HG02884 (cell line): ENCODE results near the gene DIRAS3.
A peak's percentile ranks its signal among the peaks of the same experiment; 100 is the strongest.
"Not testable (repeated sequence)": the region's sequence is repeated elsewhere in the genome, so short reads cannot be mapped to it uniquely, and the experiment has no call there.

Experiments
- ATAC-seq: cut with Tn5 transposase; IDR thresholded peaks from one replicate; pipeline ENCODE4 v1.9.1; 2021; ENCODE audit warnings: mild to moderate bottlenecking, moderate library complexity; ENCODE audit not compliant: unreplicated experiment

DIRAS3 gene, protein sequence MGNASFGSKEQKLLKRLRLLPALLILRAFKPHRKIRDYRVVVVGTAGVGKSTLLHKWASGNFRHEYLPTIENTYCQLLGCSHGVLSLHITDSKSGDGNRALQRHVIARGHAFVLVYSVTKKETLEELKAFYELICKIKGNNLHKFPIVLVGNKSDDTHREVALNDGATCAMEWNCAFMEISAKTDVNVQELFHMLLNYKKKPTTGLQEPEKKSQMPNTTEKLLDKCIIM

DNA sequence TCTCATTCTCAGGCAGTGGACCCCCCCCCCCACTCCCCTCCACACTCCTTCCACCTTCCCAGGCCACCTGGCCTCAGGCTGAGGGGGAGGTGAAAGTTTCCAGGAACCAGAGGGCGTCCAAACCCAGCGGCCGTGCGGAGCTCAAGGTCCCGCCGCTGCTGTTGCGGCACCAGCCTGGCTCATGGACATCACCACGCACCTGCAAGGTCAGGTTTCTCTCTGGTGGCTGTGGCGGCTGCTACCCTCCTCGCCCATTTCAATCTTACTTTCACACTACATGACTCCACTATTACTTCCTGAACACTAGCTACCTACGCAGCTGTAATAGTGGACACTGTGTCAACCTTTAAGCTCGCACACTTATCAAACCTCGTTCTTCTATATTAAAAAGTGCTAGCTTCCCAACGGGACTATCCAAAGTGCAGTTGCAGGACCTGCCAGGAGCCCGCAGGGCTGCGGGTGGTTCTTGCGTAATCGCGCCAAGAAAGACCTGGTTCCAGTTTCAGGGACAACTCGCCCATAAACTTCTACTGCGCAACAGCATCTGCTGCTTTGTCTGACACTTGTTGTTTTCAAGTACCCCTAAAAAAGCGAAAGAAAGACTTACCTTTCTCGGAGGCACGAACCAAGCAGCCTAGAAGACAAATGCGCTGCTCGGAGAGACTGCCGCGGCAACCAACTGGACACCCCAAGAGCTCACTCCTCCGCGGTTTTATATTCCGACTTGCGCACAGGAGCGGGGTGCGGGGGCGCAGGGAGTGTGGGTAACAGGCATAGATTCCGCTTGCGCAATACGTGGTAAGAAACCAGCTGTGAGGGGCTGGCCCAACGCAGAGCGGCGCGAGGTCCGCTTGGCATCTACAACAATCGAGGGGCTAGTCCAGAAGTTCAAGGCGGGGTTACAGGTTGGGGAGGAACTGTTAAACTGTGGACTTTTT is at the start of gene DIRAS3:
Gene DIRAS3, minus strand, starts transcription at position 687 of the 938 bp plus-strand sequence. CDS start 3,330 bp downstream, outside the sequence.
- no peak for ATAC-seq

DNA sequence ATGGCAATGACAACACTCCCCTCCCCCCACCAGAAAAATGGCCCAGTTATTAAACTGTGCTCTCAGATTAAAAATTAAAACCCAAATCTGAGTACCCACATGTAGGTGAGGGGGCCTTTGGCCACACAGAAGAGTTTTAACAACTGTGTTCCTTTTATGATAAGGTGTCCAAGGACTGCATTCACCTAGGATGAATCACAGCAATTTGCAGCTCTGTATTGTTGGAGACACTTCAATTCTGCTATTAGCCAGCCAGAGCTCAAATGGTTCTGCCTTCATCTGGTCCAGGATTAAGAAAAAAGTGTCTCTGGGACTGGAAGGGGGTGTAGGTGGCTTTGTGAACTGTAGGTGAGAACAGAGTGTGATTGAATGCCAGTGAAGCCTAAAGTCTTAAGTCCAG is 43.3 kb upstream of the DIRAS3 start:
- ATAC-seq = no peak

DNA sequence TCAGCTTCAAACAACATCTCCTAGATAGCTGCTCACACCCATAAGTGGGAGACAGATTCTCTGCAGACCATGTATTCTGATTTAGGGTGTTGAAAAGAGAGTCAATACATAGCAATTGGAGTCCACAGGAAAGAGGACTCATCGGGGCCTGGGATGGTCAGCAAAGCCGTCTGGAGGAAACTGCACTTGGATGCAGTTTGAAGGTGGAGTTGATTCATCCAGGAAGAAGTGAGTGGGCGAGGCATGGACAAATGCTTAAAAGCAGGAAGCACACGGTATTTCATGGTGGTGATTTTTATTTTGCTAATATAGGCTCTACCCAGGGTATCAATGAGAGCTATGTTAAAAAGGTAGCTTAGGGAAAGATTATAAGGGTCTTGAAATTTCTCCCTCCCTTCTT is 36.8 kb upstream of the DIRAS3 start:
- ATAC-seq = no peak

DNA sequence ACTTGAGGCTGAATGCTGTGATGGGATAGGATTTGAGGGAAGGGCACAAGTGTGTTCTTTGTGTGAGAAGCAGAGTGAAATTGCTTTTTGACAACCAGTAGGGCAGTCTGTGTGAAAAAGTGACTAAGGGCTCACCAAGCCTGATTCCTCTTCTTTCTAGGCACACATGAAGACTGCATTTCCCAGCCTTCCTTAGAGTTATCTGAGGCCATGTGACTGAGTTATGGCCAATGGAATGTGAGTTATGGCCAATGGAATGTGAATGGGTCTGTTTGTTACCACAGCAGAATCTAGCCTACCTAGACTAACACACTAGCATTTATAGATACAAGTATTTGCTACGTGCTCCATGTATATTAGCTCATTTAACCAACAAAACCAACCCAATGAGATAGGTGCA is 35.3 kb upstream of the DIRAS3 start:
- ATAC-seq = no peak

DNA sequence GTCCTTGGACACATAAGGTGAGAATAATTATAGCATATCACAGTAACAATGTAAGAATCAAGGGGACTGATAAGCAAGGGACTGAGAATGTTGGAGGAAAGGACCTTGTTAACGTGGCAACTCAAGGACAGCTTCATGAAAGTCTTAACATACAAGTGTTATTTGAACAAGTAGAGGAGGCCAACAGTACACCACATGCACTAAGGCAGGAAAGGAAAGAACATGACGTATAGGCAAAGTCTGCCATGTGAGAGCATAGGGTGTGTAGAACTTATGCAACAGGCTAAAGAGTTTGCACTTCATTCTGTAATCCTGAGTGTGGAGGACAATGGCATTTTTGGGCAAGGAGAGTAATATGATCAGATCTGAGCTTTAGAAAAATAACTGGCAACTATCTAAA is 33.3 kb upstream of the DIRAS3 start:
- ATAC-seq = no peak

DNA sequence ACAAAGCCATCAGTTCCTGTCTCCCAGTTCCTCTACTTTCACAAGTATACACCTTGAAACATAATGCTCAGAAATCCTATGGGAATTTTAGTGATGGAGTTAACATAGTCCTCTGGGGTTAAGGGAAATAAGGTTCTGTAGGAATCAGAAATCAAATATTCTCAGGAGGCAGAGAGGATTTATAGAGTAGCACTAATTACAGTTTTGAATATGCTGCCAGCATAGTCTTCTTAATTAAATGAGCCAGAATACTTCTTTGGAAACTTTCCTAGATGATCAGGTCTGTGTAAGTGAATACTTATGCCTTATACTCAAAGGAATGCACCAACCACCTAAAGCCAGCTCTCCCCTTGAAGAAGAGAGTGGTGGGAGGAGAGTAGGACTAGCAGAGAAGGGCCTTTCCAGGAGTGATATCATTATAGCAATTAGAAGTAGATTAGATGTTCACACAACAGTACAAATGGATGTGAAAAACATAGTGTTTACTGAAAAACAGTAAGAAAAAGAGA is 31.4 kb upstream of the DIRAS3 start:
- ATAC-seq = no peak

DNA sequence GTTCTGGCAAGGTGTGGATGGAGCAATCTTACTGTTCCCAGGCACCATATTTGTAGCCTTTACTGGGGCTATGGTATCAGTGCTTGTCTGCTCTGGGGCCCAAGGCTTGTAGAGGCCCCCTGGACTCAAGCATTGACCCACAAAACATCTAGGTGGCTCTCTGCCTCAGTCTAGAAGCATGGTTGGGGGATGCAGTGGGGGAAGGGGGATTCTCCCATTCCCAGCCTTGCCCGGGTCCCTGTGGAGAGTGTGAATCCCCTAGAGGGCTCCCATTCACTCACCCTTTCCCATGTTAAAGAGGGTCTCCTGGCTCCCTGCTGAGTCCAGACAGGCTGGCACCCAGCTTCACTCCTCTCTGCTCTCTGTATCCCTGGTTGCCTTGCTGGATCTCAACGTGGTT is 28.2 kb upstream of the DIRAS3 start:
- ATAC-seq = no peak

DNA sequence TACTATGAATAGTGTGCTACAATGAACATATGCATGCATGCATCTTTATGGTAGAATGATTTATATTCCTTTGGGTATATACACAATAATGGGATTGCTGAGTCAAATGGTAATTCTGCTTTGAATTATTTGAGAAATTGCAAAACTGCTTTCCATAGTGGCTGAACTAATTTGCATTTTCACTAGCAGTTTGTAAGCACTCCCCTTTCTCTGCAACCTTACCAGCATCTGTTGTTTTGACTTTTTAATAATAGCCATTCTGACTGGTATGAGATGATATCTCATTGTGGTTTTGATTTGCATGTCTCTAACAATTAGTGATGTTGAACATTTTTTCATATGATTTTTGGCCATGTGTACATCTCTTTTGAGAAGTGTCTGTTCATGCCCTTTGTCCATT is 24.0 kb upstream of the DIRAS3 start:
- no peak for ATAC-seq

DNA sequence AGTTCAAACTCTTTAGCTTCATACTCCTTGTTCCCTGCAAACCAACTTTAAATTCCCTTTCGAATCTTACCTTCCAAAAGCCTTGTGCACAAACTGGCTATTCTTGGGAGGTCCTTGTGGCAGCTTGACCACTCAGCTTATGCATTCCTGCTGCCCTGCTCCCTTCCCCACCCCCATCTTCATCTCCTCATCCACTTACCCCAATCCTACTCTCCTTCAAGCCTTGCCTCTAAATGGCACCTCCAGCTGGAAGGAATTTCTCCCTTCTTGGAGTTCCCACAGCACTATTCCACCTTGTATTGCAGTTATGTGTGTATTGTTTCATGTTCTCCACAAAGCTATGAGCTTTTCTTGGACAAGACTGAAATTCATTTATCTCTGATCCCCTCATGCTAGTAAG is 15.3 kb upstream of the DIRAS3 start:
- ATAC-seq = no peak

DNA sequence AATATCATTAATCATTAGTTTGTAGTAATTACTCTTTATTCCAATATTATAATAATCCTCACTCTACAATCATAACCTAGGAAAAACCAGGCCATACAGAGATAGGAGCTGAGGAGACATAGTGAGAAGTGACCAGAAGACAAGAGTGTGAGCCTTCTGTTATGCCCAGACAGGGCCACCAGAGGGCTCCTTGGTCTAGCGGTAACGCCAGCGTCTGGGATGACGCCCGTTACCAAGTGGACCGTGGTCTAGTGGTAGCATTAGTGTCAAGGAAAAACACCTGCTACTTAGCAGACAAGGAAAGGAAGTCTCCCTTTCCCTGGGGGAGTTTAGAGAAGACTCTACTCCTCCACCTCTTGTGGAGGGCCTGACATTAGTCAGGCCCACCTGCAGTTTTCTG is 7.6 kb upstream of the DIRAS3 start:
- ATAC-seq = not testable (repeated sequence)

DNA sequence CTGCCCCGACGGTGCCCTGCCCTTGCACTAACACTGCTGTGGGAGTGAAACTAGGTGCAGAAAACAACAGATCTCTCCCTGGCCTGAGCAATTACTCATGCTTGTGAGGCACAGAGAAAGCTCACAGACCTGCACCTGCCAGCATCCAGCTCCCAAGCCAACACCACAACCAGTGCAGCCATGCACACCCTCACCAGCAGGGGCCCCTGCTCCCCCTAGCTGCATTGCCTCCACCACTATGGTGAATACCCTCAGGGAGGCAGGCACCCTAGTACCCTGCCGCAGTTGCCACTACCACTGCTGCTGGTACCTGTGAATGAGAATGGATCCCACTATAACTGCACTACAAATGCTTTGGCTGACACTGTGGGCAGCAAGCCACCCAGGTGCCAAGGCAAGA is 7.1 kb upstream of the DIRAS3 start:
- no peak for ATAC-seq

DNA sequence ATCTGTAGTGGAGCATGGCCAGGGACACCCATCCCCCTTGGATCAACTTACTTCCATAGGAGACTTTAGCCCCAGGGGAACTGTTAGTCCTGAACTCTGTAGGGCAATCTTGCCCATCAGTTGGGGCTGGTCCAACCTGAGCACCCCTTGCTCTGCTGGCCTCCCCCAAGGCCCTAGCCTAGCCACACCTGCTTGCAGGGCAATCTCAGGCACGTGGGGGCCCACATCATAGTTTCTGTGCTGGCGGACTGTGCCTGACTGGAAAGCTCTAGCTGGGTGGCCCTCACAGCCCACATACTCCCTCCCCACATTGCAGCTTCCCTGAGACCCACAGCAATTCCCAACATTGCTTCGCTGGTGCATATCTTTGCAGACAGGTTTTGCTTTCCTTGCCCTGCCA is 6.6 kb upstream of the DIRAS3 start:
- no peak for ATAC-seq

DNA sequence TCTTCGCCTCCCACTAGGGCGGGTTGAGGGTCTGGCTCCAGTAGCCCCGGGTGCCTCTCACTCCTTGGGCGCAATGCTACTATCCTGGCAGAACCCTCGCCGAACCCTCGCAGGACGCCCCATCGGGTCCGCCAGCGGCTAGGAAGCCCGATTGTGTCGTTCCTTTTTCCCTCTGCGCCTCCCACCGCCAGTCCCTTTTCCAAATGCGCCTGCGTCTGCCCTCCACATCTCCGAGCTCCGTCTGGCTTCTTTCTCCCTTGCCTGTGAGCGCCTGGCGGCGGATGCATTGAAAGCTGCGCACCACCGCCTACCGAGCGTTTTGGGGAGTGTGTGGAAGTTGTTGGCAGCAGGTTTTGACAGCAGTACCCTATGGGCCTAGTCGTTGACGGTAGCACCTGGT is 1.0 kb upstream of the DIRAS3 start:
- no peak for ATAC-seq

DNA sequence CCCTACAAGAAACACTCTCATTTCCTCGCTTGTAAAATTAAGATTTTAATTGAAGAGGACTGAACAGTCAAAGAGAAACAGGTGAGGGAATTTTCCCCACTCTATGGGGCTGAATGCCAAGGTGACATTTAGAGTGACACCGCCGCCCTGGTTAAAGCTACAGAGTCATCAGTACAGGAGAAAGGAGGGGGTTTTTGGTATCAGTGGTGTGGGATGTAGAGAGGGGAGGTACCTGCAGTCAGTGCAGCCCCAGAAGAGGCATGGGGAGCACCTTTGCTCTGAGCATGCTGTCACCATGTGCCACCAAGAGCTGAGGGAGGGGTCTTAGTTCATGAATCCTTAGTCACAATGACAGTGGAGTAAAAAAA is 2.8 kb downstream of the DIRAS3 start:
- peak; percentile 49 for ATAC-seq

DNA sequence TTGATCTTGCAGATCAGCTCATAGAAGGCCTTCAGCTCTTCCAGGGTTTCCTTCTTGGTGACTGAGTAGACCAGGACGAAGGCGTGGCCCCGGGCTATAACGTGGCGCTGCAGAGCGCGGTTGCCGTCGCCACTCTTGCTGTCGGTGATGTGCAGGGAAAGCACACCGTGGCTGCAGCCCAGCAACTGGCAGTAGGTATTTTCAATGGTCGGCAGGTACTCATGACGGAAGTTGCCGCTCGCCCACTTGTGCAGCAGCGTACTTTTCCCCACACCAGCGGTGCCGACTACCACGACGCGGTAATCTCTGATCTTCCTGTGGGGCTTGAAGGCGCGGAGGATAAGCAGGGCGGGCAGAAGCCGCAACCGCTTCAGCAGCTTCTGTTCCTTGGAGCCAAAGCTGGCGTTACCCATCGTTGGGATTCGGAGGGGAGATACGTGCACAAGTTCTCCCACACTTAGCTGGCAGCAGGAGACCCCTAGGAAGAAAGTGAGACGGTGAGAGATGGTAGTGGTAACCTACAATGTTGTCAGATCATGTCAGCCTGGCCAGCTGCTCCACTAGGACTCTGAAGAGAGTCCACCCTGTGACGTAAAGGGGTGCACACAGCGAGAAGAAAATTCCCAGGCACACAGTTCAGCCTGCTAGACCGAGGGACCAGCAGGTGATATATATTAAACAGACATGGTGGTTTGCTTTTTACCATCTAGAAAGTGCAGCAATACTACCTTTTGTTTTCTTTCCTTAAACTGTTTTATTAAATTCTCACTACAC is 3.4 kb downstream of the DIRAS3 start:
- peak; percentile 15 for ATAC-seq

DNA sequence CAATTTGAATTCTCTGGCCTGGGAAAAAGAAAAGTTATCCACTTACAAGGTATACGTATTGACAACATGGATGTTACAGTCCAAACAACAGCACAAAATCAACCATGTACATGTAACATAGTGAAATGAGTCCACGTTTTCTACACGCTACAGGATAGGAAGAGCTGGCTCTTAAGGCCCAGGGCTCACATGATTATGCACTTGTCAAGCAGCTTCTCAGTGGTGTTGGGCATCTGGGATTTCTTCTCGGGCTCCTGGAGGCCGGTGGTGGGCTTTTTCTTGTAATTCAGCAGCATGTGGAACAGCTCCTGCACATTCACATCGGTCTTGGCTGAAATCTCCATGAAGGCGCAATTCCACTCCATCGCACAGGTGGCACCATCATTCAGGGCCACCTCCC is 4.0 kb downstream of the DIRAS3 start:
- ATAC-seq = no peak

DNA sequence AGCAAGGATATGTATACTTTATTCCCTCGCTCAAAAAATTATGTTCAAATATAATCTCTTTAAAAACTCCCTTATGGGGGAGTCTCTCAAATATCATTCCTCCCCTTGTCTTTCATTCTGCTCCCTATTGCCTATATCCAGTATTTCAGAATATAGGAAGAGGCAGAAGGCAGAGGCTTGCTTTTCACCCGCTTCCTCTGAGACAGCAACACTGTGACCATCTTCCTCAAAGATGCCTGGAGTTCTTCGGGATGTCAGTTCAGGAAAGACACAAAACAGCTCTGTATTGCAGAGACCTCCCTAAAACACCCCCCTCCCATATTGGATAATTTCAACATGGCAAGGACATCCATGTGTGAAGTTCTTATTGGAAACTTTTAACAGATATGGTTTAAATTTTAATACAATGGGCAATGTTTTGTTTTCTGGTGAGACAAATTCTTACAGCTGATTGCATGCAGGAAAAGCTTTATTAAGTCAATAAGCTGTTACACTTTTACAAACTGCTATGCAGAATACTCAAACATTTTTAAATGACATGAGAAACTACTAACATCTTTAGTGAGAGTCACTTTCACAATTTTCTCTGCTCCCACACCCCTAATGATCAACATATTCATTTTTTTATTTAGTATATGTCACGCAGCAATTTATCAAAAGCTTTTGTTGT is 4.8 kb downstream of the DIRAS3 start:
- ATAC-seq = no peak

DNA sequence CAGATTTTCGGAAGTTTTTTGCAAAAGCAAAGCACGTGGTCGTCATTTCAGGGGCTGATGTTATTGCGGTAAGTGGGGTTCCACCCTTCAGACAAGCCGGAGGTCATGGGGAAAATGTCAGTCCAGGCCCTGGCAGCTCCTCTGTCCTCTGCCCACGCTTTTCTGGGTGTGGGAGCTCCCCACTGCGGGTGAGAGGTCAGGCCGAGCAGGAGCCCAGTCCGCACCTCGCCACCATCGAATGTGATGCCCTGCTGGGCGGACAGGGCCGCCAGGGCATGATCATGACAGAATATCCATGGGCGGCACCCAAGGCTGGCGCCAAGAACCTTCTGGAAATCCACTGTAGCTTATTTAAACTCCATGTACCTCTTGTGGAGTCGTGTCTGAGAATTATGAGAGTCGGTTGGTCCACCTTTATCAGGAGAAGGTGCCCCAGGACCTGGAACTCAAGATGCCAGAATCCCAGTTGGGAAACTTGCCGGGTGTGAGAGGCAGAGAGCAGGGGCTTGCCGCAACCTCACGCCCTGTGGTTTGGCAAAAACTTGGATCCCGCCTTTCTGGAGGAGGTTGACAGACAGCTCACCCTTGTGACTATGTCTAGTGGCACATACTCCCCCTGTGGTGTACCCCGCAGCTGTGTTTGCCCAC is 6.9 kb downstream of the DIRAS3 start:
- no peak for ATAC-seq

DNA sequence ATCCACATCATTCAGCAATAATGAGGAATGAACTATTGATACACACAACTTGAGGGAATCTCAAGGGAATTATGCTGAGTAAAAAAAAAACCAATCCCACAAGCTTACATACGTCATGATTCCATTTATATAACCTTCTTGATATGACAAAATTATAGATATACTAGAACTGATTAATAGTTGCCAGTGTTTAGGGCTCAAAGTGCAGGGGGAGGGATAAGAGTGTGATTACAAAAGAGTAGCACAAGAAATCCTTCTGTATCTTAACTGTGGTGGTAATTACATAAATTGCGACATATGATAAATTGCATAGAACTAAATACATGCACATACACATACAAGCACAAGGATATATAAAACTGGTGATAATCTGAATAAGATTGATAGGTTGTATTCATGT is 13.5 kb downstream of the DIRAS3 start:
- no peak for ATAC-seq

DNA sequence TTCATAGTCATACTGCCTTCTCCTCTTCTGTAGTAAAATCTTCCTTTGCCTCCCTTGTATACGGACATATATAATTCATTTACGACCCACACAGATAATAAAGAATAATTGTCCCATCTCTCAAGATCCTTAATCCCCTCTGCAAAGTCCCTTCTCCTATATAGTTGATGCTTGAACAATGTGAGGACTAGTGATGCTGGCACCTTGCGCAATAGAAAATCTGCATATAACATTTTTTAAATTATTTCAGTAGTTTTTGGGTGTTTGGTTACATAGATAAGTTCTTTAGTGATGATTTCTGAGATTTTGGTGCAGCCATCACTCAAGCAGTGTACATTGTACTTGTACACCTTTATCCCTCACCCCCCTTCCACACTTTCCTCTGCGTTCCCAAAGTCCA is 21.0 kb downstream of the DIRAS3 start:
- no peak for ATAC-seq
